HCT116 (cell line): ENCODE measurements around the gene ADCY10. TPM values are rescaled to one million over a fixed set of nuclear protein-coding genes. Genes with fewer than 3 reads are reported as not detected.

Experiments
- ATAC-seq: fragments of 200-7000 bp; cut with Tn5 transposase; 2 replicates; pipeline ENCODE4 v1.9.1; 2020; ENCODE audit warnings: mild to moderate bottlenecking, moderate library complexity
- BruUV-seq: library from RNA; stranded (reverse); fragments of 400-500 nt; replicated peaks from 2 replicates; lab custom pipeline; 2021; lab: Mats Ljungman, UMichigan
- CTCF ChIA-PET: fragments of 300-600 bp; sonication (Branson Sonifier 250); formaldehyde crosslinking; loops from one replicate; lab custom pipeline; 2021; ENCODE audit warnings: antibody characterized with exemption; lab: Charles Lee
- POLR2A ChIA-PET: fragments of 300-600, 350-600 bp; sonication (Branson Sonifier 250); formaldehyde crosslinking; loops from one replicate; lab custom pipeline; 2021; ENCODE audit warnings: antibody characterized with exemption; lab: Charles Lee
- RAD21 ChIA-PET, 2 experiments: fragments of 300-600 bp; sonication (Branson Sonifier 250); formaldehyde crosslinking; loops; one replicate each; lab custom pipeline; 2023; ENCODE audit warnings: low total read pairs in 2 of 2; ENCODE audit not compliant: uncharacterized antibody in 2 of 2, unreplicated experiment in 2 of 2, low non-redundant PET in 1 of 2; lab: Charles Lee
- DNase-seq: peaks from one replicate; pipeline ENCODE4 v3.0.0-alpha.2; 2010; ENCODE audit warnings: low read depth, low spot score
- H2AFZ ChIP-seq: fragments of 200-600 bp; shearing (Covaris generic), sonication (generic); 2 replicates; pipeline ENCODE4 v1.6.1; 2017; ENCODE audit warnings: low read depth, mixed run types, mixed read lengths, antibody characterized with exemption, low read length; ENCODE audit not compliant: poor library complexity, severe bottlenecking
- H3K27ac ChIP-seq: 2 replicates; pipeline ENCODE4 v1.5.1; 2012; ENCODE audit warnings: low read depth, low read length
- H3K27me3 ChIP-seq: fragments of 200-600 bp; sonication (generic); 2 replicates; pipeline ENCODE4 v1.6.1; 2016; ENCODE audit warnings: mixed run types, low read length, mixed read lengths; ENCODE audit not compliant: insufficient read depth
- H3K36me3 ChIP-seq, 2 experiments: fragments of 200-500 bp in 1 of 2; fragments of 200-600 bp in 1 of 2; sonication (Bioruptor generic) in 1 of 2; sonication (generic) in 1 of 2; 2 replicates each; pipeline versions ENCODE4 v1.5.1 to v1.6.1; 2014 to 2016; ENCODE audit warnings: low read length in 2 of 2, inconsistent platforms in 1 of 2, mixed read lengths in 1 of 2, mixed run types in 1 of 2; ENCODE audit not compliant: insufficient read depth in 2 of 2, control insufficient read depth in 1 of 2
- H3K4me1 ChIP-seq, 2 experiments: fragments of 200-600 bp in 1 of 2; sonication (generic) in 1 of 2; 2 replicates each; pipeline versions ENCODE4 v1.5.1 to v1.6.1; 2012 to 2017; ENCODE audit warnings: low read length in 2 of 2, inconsistent platforms in 1 of 2, mild to moderate bottlenecking in 1 of 2, mixed read lengths in 1 of 2, mixed run types in 1 of 2, moderate library complexity in 1 of 2; ENCODE audit not compliant: insufficient read depth in 2 of 2, control insufficient read depth in 1 of 2
- H3K4me2 ChIP-seq: fragments of 200-600 bp; sonication (generic); 2 replicates; pipeline ENCODE4 v1.6.1; 2017; ENCODE audit warnings: mixed run types, low read length, mixed read lengths
- H3K4me3 ChIP-seq, 2 experiments: fragments of 200-600 bp in 1 of 2; sonication (generic) in 1 of 2; replicated peaks in 1 of 2; 2 replicates each; pipeline ENCODE4 v1.5.1; 2011 to 2016; ENCODE audit warnings: low read length in 2 of 2, control low read depth in 1 of 2, low read depth in 1 of 2, mild to moderate bottlenecking in 1 of 2, mixed read lengths in 1 of 2, mixed run types in 1 of 2
- H3K79me2 ChIP-seq: fragments of 200-600 bp; sonication (generic); 2 replicates; pipeline ENCODE4 v1.6.1; 2017; ENCODE audit warnings: mild to moderate bottlenecking, mixed run types, low read length, moderate library complexity, mixed read lengths; ENCODE audit not compliant: insufficient read depth
- H3K9ac ChIP-seq: fragments of 200-600 bp; sonication (generic); 2 replicates; pipeline ENCODE4 v1.6.1; 2016; ENCODE audit warnings: low read length, mixed read lengths
- H3K9me2 ChIP-seq: fragments of 200-600 bp; sonication (generic), shearing (Covaris generic); 2 replicates; pipeline ENCODE4 v1.6.1; 2017; ENCODE audit warnings: mixed run types, mild to moderate bottlenecking, moderate library complexity; ENCODE audit not compliant: insufficient read depth
- H3K9me3 ChIP-seq, 2 experiments: fragments of 200-500 bp in 1 of 2; fragments of 200-600 bp in 1 of 2; sonication (Bioruptor generic) in 1 of 2; sonication (generic) in 1 of 2; 2 replicates each; pipeline ENCODE4 v1.6.1; 2014 to 2017; ENCODE audit warnings: low read length in 2 of 2, mixed read lengths in 2 of 2, inconsistent platforms in 1 of 2, low read depth in 1 of 2, mild to moderate bottlenecking in 1 of 2, mixed run types in 1 of 2, moderate library complexity in 1 of 2; ENCODE audit not compliant: control insufficient read depth in 1 of 2, insufficient read depth in 1 of 2
- H4K20me1 ChIP-seq: fragments of 200-600 bp; sonication (generic), shearing (Covaris generic); 2 replicates; pipeline ENCODE4 v1.6.1; 2017; ENCODE audit warnings: mixed run types, mild to moderate bottlenecking, moderate library complexity; ENCODE audit not compliant: insufficient read depth
- EGR1 ChIP-seq: IDR thresholded peaks from 2 replicates; pipeline ENCODE4 v1.6.1; 2012; ENCODE audit warnings: low read depth
- ELF1 ChIP-seq: IDR thresholded peaks from 2 replicates; pipeline ENCODE4 v1.6.1; 2012; ENCODE audit warnings: low read depth, borderline replicate concordance
- JUND ChIP-seq: IDR thresholded peaks from 2 replicates; pipeline ENCODE4 v1.6.1; 2012
- RAD21 ChIP-seq: IDR thresholded peaks from 2 replicates; pipeline ENCODE4 v1.6.1; 2012; ENCODE audit warnings: low read depth, mild to moderate bottlenecking
- REST ChIP-seq: IDR thresholded peaks from 2 replicates; pipeline ENCODE4 v1.6.1; 2012; ENCODE audit warnings: low read depth
- SIN3A ChIP-seq: IDR thresholded peaks from 2 replicates; pipeline ENCODE4 v1.6.1; 2012; ENCODE audit warnings: low read depth
- SP1 ChIP-seq: IDR thresholded peaks from 2 replicates; pipeline ENCODE4 v1.6.1; 2012; ENCODE audit warnings: low read depth
- SRF ChIP-seq: IDR thresholded peaks from 2 replicates; pipeline ENCODE4 v1.6.1; 2012; ENCODE audit warnings: low read depth
- YY1 ChIP-seq: IDR thresholded peaks from 2 replicates; pipeline ENCODE4 v1.6.1; 2011; ENCODE audit warnings: low read length, low read depth, moderate library complexity, mild to moderate bottlenecking; ENCODE audit not compliant: insufficient replicate concordance; ENCODE audit errors: extremely low read depth
- ZNF274 ChIP-seq: fragments of 200-500 bp; sonication (Bioruptor generic); IDR thresholded peaks from 2 replicates; pipeline ENCODE4 v1.6.1; 2014; ENCODE audit warnings: mild to moderate bottlenecking, low read depth, low read length, inconsistent platforms
- intact Hi-C: fragments of 100-400 bp; cut with micrococcal nuclease; formaldehyde crosslinking; loops from 2 replicates; pipeline ENCODE4 v1.10.0; 2022
- total RNA-seq: library from RNA; stranded (reverse); gene quantifications from one replicate; pipeline ENCODE4 v1.2.1, GENCODE V29; 2021; ENCODE audit not compliant: unreplicated experiment
- TF ChIP-seq, protein P1 (sequence below): IDR thresholded peaks from 2 replicates; pipeline ENCODE4 v1.6.1; 2012
- TF ChIP-seq, protein P2 (sequence below): IDR thresholded peaks from 2 replicates; pipeline ENCODE4 v1.6.1; 2012

ADCY10 gene
- total RNA-seq, 1 experiment from 2014 or later: 0.30 TPM

DNA sequence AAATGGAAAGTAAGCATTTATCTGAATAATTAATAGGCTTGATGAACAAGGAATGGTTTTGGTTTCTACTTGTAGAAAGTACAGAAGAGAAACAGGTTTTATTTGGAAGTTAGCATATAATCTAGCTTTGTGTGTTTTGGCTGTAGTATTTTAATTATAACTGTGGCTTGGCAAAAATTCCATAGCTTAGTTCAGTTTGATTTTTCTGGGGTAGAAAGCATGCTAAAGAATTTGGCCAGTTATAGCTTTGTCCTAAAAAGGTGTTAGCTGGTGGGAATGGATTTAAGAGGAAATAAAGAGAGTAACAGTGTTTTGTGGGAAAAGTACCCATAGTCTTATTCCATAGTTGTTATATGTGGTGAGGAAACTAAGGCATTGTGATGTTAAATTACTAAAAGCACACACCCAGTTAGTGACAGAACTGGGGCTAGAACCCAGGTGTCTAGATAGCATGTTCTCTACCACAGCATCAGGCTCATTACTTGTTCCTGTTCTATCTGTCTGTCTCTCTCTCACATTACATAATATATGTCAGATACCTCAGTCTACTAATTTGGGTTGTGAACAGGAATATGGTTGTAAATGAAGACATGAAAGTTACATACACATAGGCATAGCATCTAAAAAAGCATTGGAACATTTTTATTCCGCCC is 137.2 kb downstream of the ADCY10 start:
- H3K9ac ChIP-seq: no peak overlapping the region
- TF ChIP-seq SRF: no peak
- TF ChIP-seq, protein P1, sequence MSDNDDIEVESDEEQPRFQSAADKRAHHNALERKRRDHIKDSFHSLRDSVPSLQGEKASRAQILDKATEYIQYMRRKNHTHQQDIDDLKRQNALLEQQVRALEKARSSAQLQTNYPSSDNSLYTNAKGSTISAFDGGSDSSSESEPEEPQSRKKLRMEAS: no peak
- no peak for TF ChIP-seq REST
- TF ChIP-seq ELF1: no peak
- TF ChIP-seq ZNF274: no peak
- TF ChIP-seq SIN3A: no peak
- no peak for TF ChIP-seq RAD21
- TF ChIP-seq EGR1: no peak
- TF ChIP-seq, protein P2, sequence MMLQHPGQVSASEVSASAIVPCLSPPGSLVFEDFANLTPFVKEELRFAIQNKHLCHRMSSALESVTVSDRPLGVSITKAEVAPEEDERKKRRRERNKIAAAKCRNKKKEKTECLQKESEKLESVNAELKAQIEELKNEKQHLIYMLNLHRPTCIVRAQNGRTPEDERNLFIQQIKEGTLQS: no peak
- no peak for TF ChIP-seq YY1
- no peak for TF ChIP-seq SP1
- TF ChIP-seq JUND: no peak
- no peaks in the 10 kb centered on the region for H3K4me1 ChIP-seq
- ChIA-PET POLR2A (no interaction called here), CTCF (no interaction called here), RAD21 (no interaction called here)
- no peaks in the 10 kb centered on the region for H3K9me2 ChIP-seq
- H3K4me2 ChIP-seq: no peak overlapping the region
- BruUV-seq: no TSS peak
- DNase-seq (no peak), ATAC-seq (no peak)
- H4K20me1 ChIP-seq: no peaks in the 10 kb centered on the region
- no peaks in the 10 kb centered on the region; the same call in 1 of the 2 replicates for H3K79me2 ChIP-seq
- H3K36me3 ChIP-seq: no peaks in the 10 kb centered on the region; a peak in 1 of 4 replicates
- H3K27ac ChIP-seq: no peak overlapping the region
- no peak overlapping the region for H3K4me3 ChIP-seq
- no peak overlapping the region for H2AFZ ChIP-seq
- intact Hi-C loops: no loop called here
- H3K9me3 ChIP-seq: no peaks in the 10 kb centered on the region
- H3K27me3 ChIP-seq: no peaks in the 10 kb centered on the region
